ENCODE results near the gene LOXL3. TPM values are rescaled to one million over a fixed set of nuclear protein-coding genes. Genes with fewer than 3 reads are reported as not detected.

LOXL3 gene
- total RNA-seq, 1 donor from 2014 or later, result 17.6 TPM

- Histone ChIP-seq H3K4me2 (ENCODE audit: low read length) (peak within 1 kb of the TSS; percentile 85), H3K27me3 (ENCODE audit: insufficient read depth, low read length) (peaks cover 42% of the 10 kb centered on the region), H3K79me2 (ENCODE audit: insufficient read depth, low read length) (peaks cover 4% of the 10 kb centered on the region), H3K27ac (ENCODE audit: low read depth, low read length) (no peak within 1 kb of the TSS), H3K9me3 (ENCODE audit: insufficient read depth, low read depth, low read length) (no peaks in the 10 kb centered on the region), H3K36me3 (ENCODE audit: insufficient read depth, low read length) (no peaks in the 10 kb centered on the region), H3K4me3 (ENCODE audit: insufficient read depth, low read depth, low read length) (peak within 1 kb of the TSS; percentile 5), H2AFZ (ENCODE audit: low read depth, low read length) (peak within 1 kb of the TSS; percentile 21), H4K20me1 (ENCODE audit: insufficient read depth, low read length) (no peaks in the 10 kb centered on the region), H3K9ac (ENCODE audit: low read length) (no peak within 1 kb of the TSS), H3K4me1 (ENCODE audit: insufficient read depth, low read length) (peaks cover 36% of the 10 kb centered on the region)
- peak within 1 kb of the TSS; percentile 38 for H3K27ac Mint-ChIP-seq (ENCODE audit: unreplicated experiment)
- H3K4me3 Mint-ChIP-seq (ENCODE audit: unreplicated experiment), result peak within 1 kb of the TSS; percentile 81
- no peak for FAIRE-seq
- peaks cover 13% of the 10 kb centered on the region for H3K4me1 Mint-ChIP-seq (ENCODE audit: low read depth, unreplicated experiment)
- no peaks in the 10 kb centered on the region for H3K9me3 Mint-ChIP-seq (ENCODE audit: unreplicated experiment)
- TF ChIP-seq CTCF (IDR thresholded peaks at IDR 0.05; ENCODE audit: insufficient read depth, low read depth, low read length) (no peak), EZH2 (IDR thresholded peaks at IDR 0.05; ENCODE audit: insufficient read depth, low read length) (peak; percentile 79)
- H3K27me3 Mint-ChIP-seq (ENCODE audit: low read depth, unreplicated experiment), result peaks cover 66% of the 10 kb centered on the region
- no peak for DNase-seq (ENCODE audit: low read depth)
- peaks cover 6% of the 10 kb centered on the region for H3K36me3 Mint-ChIP-seq (ENCODE audit: low read depth, unreplicated experiment)
Observed at GRCh38 chr2:74499267-74499939, 54.3 kb downstream of the LOXL3 start, which contains the start of gene LBX2. LBX2 (minus strand) TSS chr2:74499603; CDS start chr2:74499537, 66 bp downstream.

- H3K9ac ChIP-seq (ENCODE audit: low read length), result no peak overlapping the region
- Mint-ChIP-seq H3K36me3 (ENCODE audit: low read depth, unreplicated experiment) (peaks cover 6% of the 10 kb centered on the region), H3K9me3 (ENCODE audit: unreplicated experiment) (no peaks in the 10 kb centered on the region), H3K27ac (ENCODE audit: unreplicated experiment) (peak overlapping the region; percentile 38), H3K4me1 (ENCODE audit: low read depth, unreplicated experiment) (peaks cover 11% of the 10 kb centered on the region), H3K27me3 (ENCODE audit: low read depth, unreplicated experiment) (peaks cover 66% of the 10 kb centered on the region), H3K4me3 (ENCODE audit: unreplicated experiment) (peak overlapping the region; percentile 81)
- no peaks in the 10 kb centered on the region for H3K36me3 ChIP-seq (ENCODE audit: insufficient read depth, low read length)
- H2AFZ ChIP-seq (ENCODE audit: low read depth, low read length), result peak overlapping the region; percentile 21
- peak overlapping the region; percentile 85 for H3K4me2 ChIP-seq (ENCODE audit: low read length)
- DNase-seq (ENCODE audit: low read depth) (no peak), FAIRE-seq (no peak)
- H4K20me1 ChIP-seq (ENCODE audit: insufficient read depth, low read length), result no peaks in the 10 kb centered on the region
- H3K27ac ChIP-seq (ENCODE audit: low read depth, low read length), result no peak overlapping the region
- H3K79me2 ChIP-seq (ENCODE audit: insufficient read depth, low read length), result no peaks in the 10 kb centered on the region
- peaks cover 29% of the 10 kb centered on the region for H3K4me1 ChIP-seq (ENCODE audit: insufficient read depth, low read length)
- no peaks in the 10 kb centered on the region for H3K9me3 ChIP-seq (ENCODE audit: insufficient read depth, low read depth, low read length)
- TF ChIP-seq CTCF (IDR thresholded peaks at IDR 0.05; ENCODE audit: insufficient read depth, low read depth, low read length) (no peak), EZH2 (IDR thresholded peaks at IDR 0.05; ENCODE audit: insufficient read depth, low read length) (peak; percentile 89)
- peak overlapping the region; percentile 5 for H3K4me3 ChIP-seq (ENCODE audit: insufficient read depth, low read depth, low read length)
- peaks cover 42% of the 10 kb centered on the region for H3K27me3 ChIP-seq (ENCODE audit: insufficient read depth, low read length)
Observed at GRCh38 chr2:74498500-74499266, 55.1 kb downstream of the LOXL3 start.

Measured in astrocyte (in vitro differentiated cells and primary cell).